Vagina (tissue), 2 donors: ENCODE results near the gene UPK1B.
"Not testable (repeated sequence)": the region's sequence is repeated elsewhere in the genome, so short reads cannot be mapped to it uniquely, and the experiment has no call there.

Source experiments
- POLR2AphosphoS5 ChIP-seq, 2 donors: sonication (generic); formaldehyde crosslinking; IDR thresholded peaks; one replicate each; pipeline ENCODE4 v1.9.0; 2017; ENCODE audit warnings: antibody characterized with exemption in 2 of 2, mild to moderate bottlenecking in 2 of 2, low read depth in 1 of 2; ENCODE audit not compliant: insufficient read depth in 1 of 2
- TF ChIP-seq, protein P1 (sequence below), 3 experiments: fragments of 450-650 bp in 2 of 3; fragments of 200-600 bp in 1 of 3; sonication (generic) in 1 of 3; IDR thresholded peaks; one replicate each; pipeline ENCODE4 v1.5.1; 2017 to 2019; ENCODE audit warnings: antibody characterized with exemption in 3 of 3, mild to moderate bottlenecking in 2 of 3, moderate library complexity in 2 of 3

DNA sequence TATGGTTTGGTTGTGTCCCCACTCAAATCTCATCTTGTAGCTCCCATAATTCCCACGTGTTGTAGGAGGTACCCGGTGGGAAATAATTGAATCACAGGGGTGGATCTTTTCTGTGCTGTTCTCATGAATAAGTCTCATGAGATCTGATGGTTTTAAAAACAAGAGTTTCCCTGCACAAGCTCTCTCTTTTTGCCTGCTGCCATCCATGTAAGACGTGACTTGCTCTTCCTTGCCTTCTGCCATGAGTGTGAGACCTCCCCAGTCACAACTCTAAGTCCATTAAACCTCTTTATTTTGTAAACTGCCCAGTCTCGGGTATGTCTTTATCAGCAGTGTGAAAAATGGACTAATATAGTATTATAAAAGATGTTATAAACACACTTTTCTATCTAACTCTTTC, 34.0 kb upstream of the UPK1B start:
- TF ChIP-seq, protein P1, sequence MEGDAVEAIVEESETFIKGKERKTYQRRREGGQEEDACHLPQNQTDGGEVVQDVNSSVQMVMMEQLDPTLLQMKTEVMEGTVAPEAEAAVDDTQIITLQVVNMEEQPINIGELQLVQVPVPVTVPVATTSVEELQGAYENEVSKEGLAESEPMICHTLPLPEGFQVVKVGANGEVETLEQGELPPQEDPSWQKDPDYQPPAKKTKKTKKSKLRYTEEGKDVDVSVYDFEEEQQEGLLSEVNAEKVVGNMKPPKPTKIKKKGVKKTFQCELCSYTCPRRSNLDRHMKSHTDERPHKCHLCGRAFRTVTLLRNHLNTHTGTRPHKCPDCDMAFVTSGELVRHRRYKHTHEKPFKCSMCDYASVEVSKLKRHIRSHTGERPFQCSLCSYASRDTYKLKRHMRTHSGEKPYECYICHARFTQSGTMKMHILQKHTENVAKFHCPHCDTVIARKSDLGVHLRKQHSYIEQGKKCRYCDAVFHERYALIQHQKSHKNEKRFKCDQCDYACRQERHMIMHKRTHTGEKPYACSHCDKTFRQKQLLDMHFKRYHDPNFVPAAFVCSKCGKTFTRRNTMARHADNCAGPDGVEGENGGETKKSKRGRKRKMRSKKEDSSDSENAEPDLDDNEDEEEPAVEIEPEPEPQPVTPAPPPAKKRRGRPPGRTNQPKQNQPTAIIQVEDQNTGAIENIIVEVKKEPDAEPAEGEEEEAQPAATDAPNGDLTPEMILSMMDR (IDR thresholded peaks at IDR 0.05), result not testable (repeated sequence)
- not testable (repeated sequence) for TF ChIP-seq POLR2AphosphoS5 (IDR thresholded peaks at IDR 0.05; ENCODE audit: insufficient read depth in 1 of 2, low read depth in 1 of 2)
